GM12864 (cell line): ENCODE data around the gene MGLL.
A peak's percentile ranks its signal among the peaks of the same experiment; 100 is the strongest.

Experiments used
- DNase-seq: peaks from one replicate; pipeline ENCODE4 v3.0.0-alpha.2; 2011; ENCODE audit warnings: low read depth
- H3K4me3 ChIP-seq: 2 replicates; pipeline ENCODE4 v1.5.1; 2011; ENCODE audit warnings: mild to moderate bottlenecking, low read depth, low read length, control low read depth
- CTCF ChIP-seq: IDR thresholded peaks from 2 replicates; pipeline ENCODE4 v1.5.1; 2011; ENCODE audit warnings: low read depth, mild to moderate bottlenecking, moderate library complexity, low read length, control low read depth, inconsistent platforms; ENCODE audit errors: missing control alignments

MGLL gene

GRCh38 chr3:127746400-127747057 is 75.8 kb downstream of the MGLL start:
- no peak for DNase-seq
- H3K4me3 ChIP-seq: no peak overlapping the region
- peak; percentile 26 for TF ChIP-seq CTCF

GRCh38 chr3:127745656-127746399 is 76.5 kb downstream of the MGLL start:
- no peak for DNase-seq
- no peak for TF ChIP-seq CTCF
- H3K4me3 ChIP-seq: no peak overlapping the region

- TF ChIP-seq CTCF: no peak
- H3K4me3 ChIP-seq: no peak overlapping the region
Observed at GRCh38 chr3:127744875-127745274, 77.4 kb downstream of the MGLL start.

GRCh38 chr3:127744253-127744815 is 78.0 kb downstream of the MGLL start:
- TF ChIP-seq CTCF: no peak
- DNase-seq: no peak
- H3K4me3 ChIP-seq: no peak overlapping the region

More at GRCh38 chr3:127744875-127745274, 77.4 kb downstream of the MGLL start:
- no peak for DNase-seq

GRCh38 chr3:127743351-127744252 is 78.7 kb downstream of the MGLL start:
- no peak for DNase-seq
- no peak for TF ChIP-seq CTCF
- H3K4me3 ChIP-seq: no peak overlapping the region

GRCh38 chr3:127742580-127742979 is 79.7 kb downstream of the MGLL start:
- DNase-seq: no peak
- H3K4me3 ChIP-seq: no peak overlapping the region
- TF ChIP-seq CTCF: no peak
